ENCODE results near the gene SLC35F1.

Gene SLC35F1

GRCh38 chr6:118165500-118165899, 258.4 kb downstream of the SLC35F1 start:
- Histone ChIP-seq H3K27me3 (ENCODE audit: insufficient read depth, poor library complexity, severe bottlenecking) (peaks cover 3% of the 10 kb centered on the region), H3K27ac (replicated peaks) (no peak overlapping the region), H3K4me3 (replicated peaks; ENCODE audit: insufficient read depth, low read length) (no peak overlapping the region)
- TF ChIP-seq SPI1 (IDR thresholded peaks at IDR 0.05; ENCODE audit: borderline replicate concordance, low read depth) (no peak), POLR2AphosphoS5 (IDR thresholded peaks at IDR 0.05; ENCODE audit: low read depth) (no peak), REST (IDR thresholded peaks at IDR 0.05; ENCODE audit: insufficient replicate concordance, low read depth) (no peak), GABPA (IDR thresholded peaks at IDR 0.05; ENCODE audit: low read depth) (no peak)
- TF ChIP-seq, protein P1, sequence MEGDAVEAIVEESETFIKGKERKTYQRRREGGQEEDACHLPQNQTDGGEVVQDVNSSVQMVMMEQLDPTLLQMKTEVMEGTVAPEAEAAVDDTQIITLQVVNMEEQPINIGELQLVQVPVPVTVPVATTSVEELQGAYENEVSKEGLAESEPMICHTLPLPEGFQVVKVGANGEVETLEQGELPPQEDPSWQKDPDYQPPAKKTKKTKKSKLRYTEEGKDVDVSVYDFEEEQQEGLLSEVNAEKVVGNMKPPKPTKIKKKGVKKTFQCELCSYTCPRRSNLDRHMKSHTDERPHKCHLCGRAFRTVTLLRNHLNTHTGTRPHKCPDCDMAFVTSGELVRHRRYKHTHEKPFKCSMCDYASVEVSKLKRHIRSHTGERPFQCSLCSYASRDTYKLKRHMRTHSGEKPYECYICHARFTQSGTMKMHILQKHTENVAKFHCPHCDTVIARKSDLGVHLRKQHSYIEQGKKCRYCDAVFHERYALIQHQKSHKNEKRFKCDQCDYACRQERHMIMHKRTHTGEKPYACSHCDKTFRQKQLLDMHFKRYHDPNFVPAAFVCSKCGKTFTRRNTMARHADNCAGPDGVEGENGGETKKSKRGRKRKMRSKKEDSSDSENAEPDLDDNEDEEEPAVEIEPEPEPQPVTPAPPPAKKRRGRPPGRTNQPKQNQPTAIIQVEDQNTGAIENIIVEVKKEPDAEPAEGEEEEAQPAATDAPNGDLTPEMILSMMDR (IDR thresholded peaks at IDR 0.05; ENCODE audit: insufficient read depth, low read length), result no peak
- no peak for DNase-seq (ENCODE audit: low read depth in 1 of 2, low spot score in 1 of 2)

GRCh38 chr6:118168421-118168820, 261.4 kb downstream of the SLC35F1 start:
- TF ChIP-seq SPI1 (IDR thresholded peaks at IDR 0.05; ENCODE audit: borderline replicate concordance, low read depth), result no peak
- no peak for TF ChIP-seq POLR2AphosphoS5 (IDR thresholded peaks at IDR 0.05; ENCODE audit: low read depth)
- no peak for TF ChIP-seq REST (IDR thresholded peaks at IDR 0.05; ENCODE audit: insufficient replicate concordance, low read depth)
- no peak for TF ChIP-seq GABPA (IDR thresholded peaks at IDR 0.05; ENCODE audit: low read depth)
- TF ChIP-seq, protein P1 (IDR thresholded peaks at IDR 0.05; ENCODE audit: insufficient read depth, low read length), result no peak
- peaks cover 3% of the 10 kb centered on the region for H3K27me3 ChIP-seq (ENCODE audit: insufficient read depth, poor library complexity, severe bottlenecking)
- no peak for DNase-seq (ENCODE audit: low read depth in 1 of 2, low spot score in 1 of 2)
- H3K27ac ChIP-seq (replicated peaks), result no peak overlapping the region
- no peak overlapping the region for H3K4me3 ChIP-seq (replicated peaks; ENCODE audit: insufficient read depth, low read length)

GRCh38 chr6:118171852-118172251, 264.8 kb downstream of the SLC35F1 start:
- no peak for DNase-seq (ENCODE audit: low read depth in 1 of 2, low spot score in 1 of 2)
- no peak overlapping the region for H3K27ac ChIP-seq (replicated peaks)
- TF ChIP-seq SPI1 (IDR thresholded peaks at IDR 0.05; ENCODE audit: borderline replicate concordance, low read depth), result no peak
- no peak for TF ChIP-seq POLR2AphosphoS5 (IDR thresholded peaks at IDR 0.05; ENCODE audit: low read depth)
- no peak for TF ChIP-seq GABPA (IDR thresholded peaks at IDR 0.05; ENCODE audit: low read depth)
- TF ChIP-seq, protein P1 (IDR thresholded peaks at IDR 0.05; ENCODE audit: insufficient read depth, low read length), result no peak
- TF ChIP-seq REST (IDR thresholded peaks at IDR 0.05; ENCODE audit: insufficient replicate concordance, low read depth), result no peak
- peaks cover 3% of the 10 kb centered on the region for H3K27me3 ChIP-seq (ENCODE audit: insufficient read depth, poor library complexity, severe bottlenecking)
- H3K4me3 ChIP-seq (replicated peaks; ENCODE audit: insufficient read depth, low read length), result no peak overlapping the region

Data from HL-60 (cell line).